GM12878 (cell line): ENCODE results near the gene CD48.
"Not testable (repeated sequence)": the region's sequence is repeated elsewhere in the genome, so short reads cannot be mapped to it uniquely, and the experiment has no call there.

ENCODE experiments used
- BRCA1 ChIP-seq: IDR thresholded peaks from 2 replicates; pipeline ENCODE4 v1.6.1; 2011; ENCODE audit warnings: low read depth, low read length, improper control_type of control experiment
- CBFB ChIP-seq: IDR thresholded peaks from 2 replicates; pipeline ENCODE4 v1.6.1; 2016; ENCODE audit warnings: antibody characterized with exemption, low read depth
- CEBPB ChIP-seq, 2 experiments: fragments of 150-350 bp in 1 of 2; IDR thresholded peaks; 2 replicates each; pipeline ENCODE4 v1.6.1; 2012 to 2014; ENCODE audit warnings: low read depth in 2 of 2, low read length in 2 of 2, borderline replicate concordance in 1 of 2, inconsistent platforms in 1 of 2
- CHD2 ChIP-seq: IDR thresholded peaks from 2 replicates; pipeline ENCODE4 v1.6.1; 2011; ENCODE audit warnings: low read depth, low read length, improper control_type of control experiment, borderline replicate concordance
- CHD4 ChIP-seq: fragments of 200-600 bp; sonication (generic); IDR thresholded peaks from 2 replicates; pipeline ENCODE4 v1.6.1; 2016; ENCODE audit warnings: mild to moderate bottlenecking
- CTCF ChIP-seq, 3 experiments: IDR thresholded peaks in 2 of 3; conservative IDR thresholded peaks in 1 of 3; 2 replicates each; pipeline ENCODE4 v1.5.1; 2011; ENCODE audit warnings: low read depth in 3 of 3, low read length in 3 of 3, mild to moderate bottlenecking in 3 of 3, control low read depth in 2 of 3, moderate library complexity in 2 of 3, inconsistent platforms in 1 of 3, mixed read lengths in 1 of 3; ENCODE audit not compliant: control insufficient read depth in 2 of 3, insufficient read depth in 1 of 3; ENCODE audit errors: extremely low read depth in 1 of 3
- HDAC6 ChIP-seq: fragments of 200-600 bp; sonication (generic); IDR thresholded peaks from one replicate; pipeline ENCODE4 v1.8.0; 2017; ENCODE audit warnings: antibody characterized with exemption; ENCODE audit not compliant: unreplicated experiment
- POLR2A ChIP-seq: IDR thresholded peaks from 2 replicates; pipeline ENCODE4 v1.6.1; 2011; ENCODE audit warnings: low read depth, mild to moderate bottlenecking, low read length

GRCh38 chr1:160714034-160714648, 2.5 kb upstream of the CD48 start:
- not testable (repeated sequence) for TF ChIP-seq POLR2A; CHD2; CHD4; BRCA1; CBFB; HDAC6; CEBPB (IDR thresholded peaks at IDR 0.05; ENCODE audit: borderline replicate concordance in 1 of 2, low read depth in 2 of 2, low read length in 2 of 2); CTCF (IDR thresholded peaks at IDR 0.05 in 2 of 3, conservative IDR thresholded peaks at IDR 0.05 in 1 of 3; ENCODE audit: control insufficient read depth in 2 of 3, extremely low read depth in 1 of 3, insufficient read depth in 1 of 3, low read depth in 3 of 3, low read length in 3 of 3)
